Erythroblast (primary cell): ENCODE data around the gene CNTN3.

Source experiments
- GATA1 ChIP-seq: IDR thresholded peaks from 2 replicates; pipeline ENCODE4 v1.6.1; 2011; ENCODE audit warnings: low read depth, mild to moderate bottlenecking, control low read depth, low read length, moderate library complexity
- POLR2A ChIP-seq: IDR thresholded peaks from 2 replicates; pipeline ENCODE4 v1.6.1; 2011; ENCODE audit warnings: mild to moderate bottlenecking, low read length

DNA sequence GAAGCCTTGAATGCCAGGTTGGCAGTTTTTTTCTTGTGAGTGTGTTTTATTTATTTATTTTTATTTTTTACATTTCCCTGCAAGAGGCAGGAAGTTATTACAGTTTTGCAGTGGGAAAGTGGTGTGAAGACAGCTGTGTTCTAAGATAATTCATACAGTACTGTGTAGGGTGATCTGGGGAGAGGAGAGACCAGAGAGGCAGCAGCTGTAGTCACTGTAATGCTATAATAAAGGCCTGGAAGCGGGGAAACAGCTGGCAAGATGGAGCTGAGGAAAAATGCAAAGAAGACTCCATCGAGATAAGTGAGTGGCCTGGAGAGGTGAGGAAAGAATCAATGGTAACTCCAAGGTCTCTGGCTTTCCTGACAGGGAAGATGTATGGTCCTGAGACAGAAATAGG is 23.1 kb downstream of the CNTN3 start:
- no peak for TF ChIP-seq POLR2A
- TF ChIP-seq GATA1: no peak
